Memory B cell (primary cell): ENCODE measurements around the gene TMEM50B.
"Not testable (repeated sequence)": the region's sequence is repeated elsewhere in the genome, so short reads cannot be mapped to it uniquely, and the experiment has no call there.

Experiments used
- ATAC-seq: fragments of 150-1000 bp; cut with Tn5 transposase; 2 replicates; pipeline ENCODE4 v1.10.0; 2021; ENCODE audit warnings: low read depth, mild to moderate bottlenecking, moderate library complexity
- DNase-seq, 2 donors: peaks; one replicate each; pipeline ENCODE4 v3.0.0; 2022; ENCODE audit warnings: low spot score in 2 of 2
- H3K27ac Mint-ChIP-seq: one replicate; pipeline ENCODE4 v1.8.0; 2022; ENCODE audit warnings: mild to moderate bottlenecking, moderate library complexity, mixed read lengths
- H3K27me3 Mint-ChIP-seq: one replicate; pipeline ENCODE4 v1.8.0; 2022; ENCODE audit warnings: mixed read lengths
- H3K36me3 Mint-ChIP-seq: one replicate; pipeline ENCODE4 v1.8.0; 2022; ENCODE audit warnings: mild to moderate bottlenecking, mixed read lengths
- H3K4me1 Mint-ChIP-seq: one replicate; pipeline ENCODE4 v1.8.0; 2022; ENCODE audit warnings: mixed read lengths
- H3K4me3 Mint-ChIP-seq: one replicate; pipeline ENCODE4 v1.8.0; 2022; ENCODE audit warnings: mild to moderate bottlenecking, moderate library complexity, mixed read lengths
- H3K9me3 Mint-ChIP-seq: one replicate; pipeline ENCODE4 v1.8.0; 2022; ENCODE audit warnings: mixed read lengths

The TMEM50B gene

DNA sequence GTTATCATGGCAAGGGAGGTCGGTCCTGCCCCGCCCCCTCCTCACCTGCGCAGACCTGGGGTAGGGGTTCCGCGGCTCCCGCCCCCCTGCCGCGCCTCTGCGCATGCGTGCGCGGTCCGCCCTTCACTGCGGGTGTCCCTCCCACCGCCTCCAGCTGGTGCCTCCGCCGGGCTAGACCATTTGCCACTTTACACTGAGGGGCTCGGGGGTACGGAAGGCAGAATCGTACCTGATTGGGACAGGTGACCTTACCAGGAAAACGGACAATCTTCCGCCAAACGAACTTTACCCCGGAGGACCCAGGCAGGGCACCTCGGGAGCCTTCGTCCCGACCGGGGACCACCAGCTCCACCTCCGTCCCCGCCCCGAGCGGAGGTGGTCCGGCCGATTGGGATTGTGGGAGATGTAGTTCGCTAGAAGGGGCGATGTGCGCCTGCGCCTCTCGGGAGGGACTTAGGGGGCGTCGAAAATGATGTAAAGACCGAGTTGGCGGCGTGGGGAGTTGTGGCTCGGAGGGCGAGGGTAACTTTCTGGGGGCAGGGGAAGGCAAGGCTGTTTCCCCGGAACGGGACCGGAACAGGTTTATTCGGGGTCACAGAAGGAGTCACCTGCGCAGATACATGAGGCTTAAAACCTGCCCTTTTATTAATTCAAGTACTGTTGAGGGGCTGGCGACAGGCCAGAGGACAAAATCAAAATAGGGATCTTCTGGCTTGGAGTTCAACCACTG, 11.8 kb upstream of the TMEM50B start, which contains the start of gene DNAJC28:
Gene DNAJC28 (minus strand): TSS at position 344 of the 730 bp plus-strand sequence. CDS start 2,323 bp downstream, outside the sequence.
- peaks cover 10% of the 10 kb centered on the region for H3K4me1 Mint-ChIP-seq
- H3K4me3 Mint-ChIP-seq, result peak within 1 kb of the TSS; percentile 85
- peaks cover 3% of the 10 kb centered on the region for H3K27me3 Mint-ChIP-seq
- DNase-seq (peak; percentile 95 to 98), ATAC-seq (peak; percentile 94)
- H3K9me3 Mint-ChIP-seq, result no peaks in the 10 kb centered on the region
- H3K36me3 Mint-ChIP-seq, result no peaks in the 10 kb centered on the region
- peak within 1 kb of the TSS; percentile 76 for H3K27ac Mint-ChIP-seq

DNA sequence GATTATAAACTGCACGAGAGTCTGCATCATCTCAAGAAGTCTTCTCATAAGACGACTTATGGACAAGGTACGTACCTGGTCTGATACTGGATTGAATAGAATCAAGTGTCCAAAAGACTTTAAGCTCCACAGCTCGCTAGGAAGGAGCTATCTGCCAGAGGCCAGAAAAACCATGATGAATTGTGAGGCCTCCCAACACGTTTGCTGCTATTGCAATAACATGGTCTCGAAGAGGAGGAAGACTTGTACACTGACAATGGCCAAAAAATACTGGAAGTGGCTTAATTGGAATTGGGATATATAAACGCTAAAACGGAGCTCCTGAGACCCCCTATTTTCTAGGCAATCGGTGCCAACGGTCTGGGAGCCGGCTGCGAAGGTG, 11.2 kb upstream of the TMEM50B start:
- peak overlapping the region; percentile 76 for H3K27ac Mint-ChIP-seq
- H3K4me3 Mint-ChIP-seq, result peak overlapping the region; percentile 85
- DNase-seq (no peak), ATAC-seq (no peak)
- H3K4me1 Mint-ChIP-seq, result peaks cover 10% of the 10 kb centered on the region
- no peaks in the 10 kb centered on the region for H3K9me3 Mint-ChIP-seq
- no peaks in the 10 kb centered on the region for H3K36me3 Mint-ChIP-seq
- no peaks in the 10 kb centered on the region for H3K27me3 Mint-ChIP-seq

DNA sequence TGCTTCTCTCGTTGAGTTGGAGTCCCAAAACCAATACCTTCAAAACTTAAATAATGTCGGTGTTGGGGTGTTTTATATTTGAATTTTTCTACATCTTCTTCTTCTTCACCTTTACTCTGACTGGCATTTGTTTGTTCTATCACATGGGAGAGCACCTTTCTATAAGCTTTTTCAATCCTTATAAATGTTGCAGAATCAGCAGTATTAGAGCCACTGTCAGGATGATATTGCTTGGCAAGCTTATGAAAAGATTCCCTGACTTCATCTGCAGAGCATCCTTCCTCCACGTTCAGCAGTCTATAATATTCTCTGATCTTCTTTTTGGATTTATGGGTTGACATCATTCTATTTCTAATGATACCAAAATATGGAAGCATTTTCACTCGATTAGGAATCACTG, 9.2 kb upstream of the TMEM50B start:
- Mint-ChIP-seq H3K27me3 (no peaks in the 10 kb centered on the region), H3K9me3 (no peaks in the 10 kb centered on the region), H3K27ac (no peak overlapping the region), H3K4me3 (no peak overlapping the region), H3K4me1 (peaks cover 10% of the 10 kb centered on the region), H3K36me3 (no peaks in the 10 kb centered on the region)
- no peak for ATAC-seq
- DNase-seq, result no peak

DNA sequence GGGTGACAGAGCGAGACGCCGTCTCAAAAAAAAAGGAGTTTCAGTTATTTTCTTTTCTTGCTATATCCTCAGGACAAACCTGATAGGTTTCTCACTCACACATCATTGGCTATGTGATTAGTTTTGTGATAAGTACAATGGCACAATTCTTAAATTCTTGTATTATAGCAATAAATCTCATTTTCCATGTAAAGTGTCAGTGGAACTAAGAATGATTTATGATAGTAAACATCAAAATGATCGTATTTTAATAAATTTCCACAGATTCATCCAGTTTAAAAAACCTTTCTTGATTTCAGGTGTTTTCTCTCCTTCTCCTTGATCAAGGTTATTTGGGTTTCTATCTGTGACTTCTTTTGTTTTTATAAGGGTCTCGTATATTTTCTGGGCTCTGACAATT, 8.2 kb upstream of the TMEM50B start:
- Mint-ChIP-seq H3K4me1 (peaks cover 10% of the 10 kb centered on the region), H3K36me3 (no peaks in the 10 kb centered on the region), H3K4me3 (no peak overlapping the region), H3K9me3 (no peaks in the 10 kb centered on the region), H3K27ac (no peak overlapping the region), H3K27me3 (no peaks in the 10 kb centered on the region)
- no peak for DNase-seq
- no peak for ATAC-seq

DNA sequence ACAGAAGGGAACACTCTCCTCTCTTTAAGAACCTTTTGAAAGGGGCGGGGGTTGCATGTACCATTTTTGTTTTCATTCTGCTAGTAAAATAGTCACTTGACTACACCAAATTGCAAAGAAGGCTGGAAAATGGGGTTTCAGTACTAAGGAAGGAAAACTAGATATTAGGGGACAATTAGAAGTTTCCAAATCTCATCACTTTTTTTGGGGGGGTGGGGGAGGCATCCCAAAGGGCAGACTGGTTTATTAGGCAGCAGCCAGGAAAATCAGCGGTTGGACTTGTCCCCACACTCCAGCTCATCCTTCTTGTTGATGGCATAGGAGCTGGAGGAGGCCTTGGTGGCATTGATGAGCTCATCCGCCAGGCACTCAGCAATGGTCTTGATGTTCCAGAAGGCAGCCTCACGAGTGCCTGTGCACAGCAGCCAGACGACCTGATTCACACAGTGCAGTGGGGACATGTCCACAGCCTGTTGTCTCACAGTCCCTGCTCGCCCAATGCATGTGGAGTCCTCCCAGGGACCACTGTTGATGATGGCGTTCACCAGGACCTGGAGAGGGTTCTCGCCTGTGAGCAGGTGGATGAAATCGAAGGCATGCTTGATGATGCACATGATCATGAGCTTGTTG, 1.7 kb upstream of the TMEM50B start:
- Mint-ChIP-seq H3K4me1 (peaks cover 16% of the 10 kb centered on the region), H3K4me3 (peak overlapping the region; percentile 8), H3K27me3 (no peaks in the 10 kb centered on the region), H3K9me3 (no peaks in the 10 kb centered on the region), H3K36me3 (no peaks in the 10 kb centered on the region), H3K27ac (no peak overlapping the region)
- ATAC-seq, result no peak
- DNase-seq, result no peak

DNA sequence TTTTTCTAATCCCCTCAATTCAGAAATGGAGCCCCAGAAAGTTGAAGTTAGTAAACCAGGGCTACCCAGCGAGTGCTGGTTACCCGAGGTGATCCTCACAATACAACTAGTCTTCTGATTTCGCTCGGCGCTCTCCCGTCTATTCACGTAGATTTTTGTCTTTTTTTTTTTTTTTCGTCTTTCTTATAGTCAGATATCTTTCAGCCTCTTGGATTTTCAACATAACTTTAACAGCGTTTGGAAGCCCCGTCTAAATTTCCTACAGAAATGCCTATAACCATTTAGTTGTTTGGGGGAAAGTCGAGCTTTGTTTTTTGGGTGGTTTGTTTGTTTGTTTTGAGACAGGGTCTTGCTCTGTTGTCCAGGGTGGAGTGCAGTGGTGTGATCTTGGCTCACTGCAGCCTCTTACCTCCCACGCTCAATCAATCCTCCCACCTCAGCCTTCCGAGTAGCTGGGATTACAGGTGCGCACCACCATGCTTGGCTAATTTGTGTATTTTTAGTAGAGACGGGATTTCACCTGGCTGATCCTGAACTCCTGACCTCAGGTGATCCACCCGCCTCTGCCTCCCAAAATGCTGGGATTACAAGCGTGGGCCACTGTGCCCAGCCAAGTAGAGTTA, 818 bp upstream of the TMEM50B start:
- ATAC-seq (no peak), DNase-seq (no peak)
- Mint-ChIP-seq H3K27ac (peak overlapping the region; percentile 80), H3K4me1 (peaks cover 16% of the 10 kb centered on the region), H3K9me3 (no peaks in the 10 kb centered on the region), H3K27me3 (no peaks in the 10 kb centered on the region), H3K36me3 (no peaks in the 10 kb centered on the region), H3K4me3 (peak overlapping the region; percentile 88)

DNA sequence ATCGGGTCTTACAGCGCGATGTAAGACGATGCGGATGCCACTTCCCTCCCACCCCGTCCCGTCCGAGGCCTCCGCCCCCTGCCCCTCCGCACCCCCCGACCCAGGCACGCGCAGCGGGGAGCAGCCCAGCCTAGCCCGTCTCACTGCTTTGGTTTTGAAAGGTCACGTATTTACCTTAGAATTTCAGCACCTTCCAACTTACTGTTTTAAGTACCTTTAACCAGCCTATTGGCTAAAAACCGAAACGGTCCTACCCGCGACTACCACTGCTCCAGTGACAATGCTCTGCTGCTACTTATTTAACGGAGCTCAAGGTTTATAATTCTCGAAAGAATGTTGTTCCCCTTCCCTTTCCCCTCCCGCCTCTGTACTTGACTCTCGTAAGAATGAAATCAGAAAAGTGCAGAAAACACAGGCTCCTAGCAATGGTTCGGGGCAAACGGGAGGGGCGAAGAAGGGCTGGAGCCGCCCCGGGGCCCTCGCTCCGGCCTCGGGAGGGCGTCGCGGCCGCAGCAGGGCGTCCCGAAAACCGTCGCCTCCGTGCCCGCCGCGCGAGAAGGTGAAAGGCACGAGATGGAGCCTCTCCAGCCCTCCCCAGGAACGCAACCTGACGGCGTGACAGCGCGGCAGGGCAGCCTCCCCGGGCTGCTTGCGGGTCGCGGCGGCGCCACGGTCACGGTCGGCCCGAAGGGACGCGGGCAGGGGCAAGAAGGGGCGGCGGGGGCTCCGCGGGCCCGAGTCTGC, 667 bp downstream of the TMEM50B start:
- DNase-seq, result no peak
- H3K27me3 Mint-ChIP-seq, result no peaks in the 10 kb centered on the region
- peak; percentile 19 for ATAC-seq
- H3K36me3 Mint-ChIP-seq, result no peaks in the 10 kb centered on the region
- peaks cover 16% of the 10 kb centered on the region for H3K4me1 Mint-ChIP-seq
- H3K9me3 Mint-ChIP-seq, result no peaks in the 10 kb centered on the region
- H3K27ac Mint-ChIP-seq, result peak overlapping the region; percentile 86
- peak overlapping the region; percentile 88 for H3K4me3 Mint-ChIP-seq

DNA sequence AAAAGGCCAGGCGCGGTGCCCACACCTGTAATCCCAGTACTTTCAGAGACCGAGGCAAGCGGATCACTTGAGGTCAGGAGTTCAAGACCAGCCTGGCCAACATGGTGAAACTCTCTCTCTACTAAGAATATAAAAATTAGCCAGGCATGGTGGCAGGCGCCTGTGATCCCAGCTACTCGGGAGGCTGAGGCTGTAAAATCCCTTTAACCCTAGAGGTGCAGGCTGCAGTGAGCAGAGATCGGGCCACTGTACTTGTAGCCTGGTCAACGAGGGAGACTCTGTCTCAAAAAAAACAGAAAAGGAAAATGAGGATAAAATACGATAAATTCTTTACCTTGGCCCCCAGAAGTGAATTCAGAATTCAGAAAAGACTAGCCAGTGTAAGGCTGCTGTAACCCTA, 1.6 kb downstream of the TMEM50B start:
- H3K4me1 Mint-ChIP-seq, result peaks cover 21% of the 10 kb centered on the region
- peak overlapping the region; percentile 88 for H3K4me3 Mint-ChIP-seq
- H3K27me3 Mint-ChIP-seq, result no peaks in the 10 kb centered on the region
- H3K9me3 Mint-ChIP-seq, result no peaks in the 10 kb centered on the region
- ATAC-seq (no peak), DNase-seq (no peak)
- peaks cover 5% of the 10 kb centered on the region for H3K36me3 Mint-ChIP-seq
- peak overlapping the region; percentile 86 for H3K27ac Mint-ChIP-seq

DNA sequence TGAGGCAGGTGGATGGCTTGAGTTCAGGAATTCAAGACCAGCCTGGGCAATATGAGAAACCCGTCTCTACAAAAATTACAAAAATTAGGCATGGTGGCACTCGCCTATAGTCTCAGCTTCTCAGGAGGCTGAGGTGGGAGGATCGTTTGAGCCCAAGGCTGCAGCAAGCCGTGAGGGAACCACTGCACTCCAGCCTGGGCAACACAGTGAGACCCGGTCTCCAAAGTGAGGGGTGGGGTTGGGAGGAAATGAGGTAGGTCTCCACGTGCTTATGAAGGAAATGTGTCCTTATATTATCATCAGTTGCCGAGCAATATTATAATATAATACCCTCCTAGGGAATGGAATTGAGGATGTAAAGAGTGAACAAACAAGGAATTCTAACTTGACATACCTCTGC, 2.7 kb downstream of the TMEM50B start:
- no peak for ATAC-seq
- H3K27me3 Mint-ChIP-seq, result no peaks in the 10 kb centered on the region
- peaks cover 9% of the 10 kb centered on the region for H3K36me3 Mint-ChIP-seq
- DNase-seq, result no peak
- no peak overlapping the region for H3K27ac Mint-ChIP-seq
- no peak overlapping the region for H3K4me3 Mint-ChIP-seq
- H3K4me1 Mint-ChIP-seq, result peaks cover 21% of the 10 kb centered on the region
- H3K9me3 Mint-ChIP-seq, result no peaks in the 10 kb centered on the region

DNA sequence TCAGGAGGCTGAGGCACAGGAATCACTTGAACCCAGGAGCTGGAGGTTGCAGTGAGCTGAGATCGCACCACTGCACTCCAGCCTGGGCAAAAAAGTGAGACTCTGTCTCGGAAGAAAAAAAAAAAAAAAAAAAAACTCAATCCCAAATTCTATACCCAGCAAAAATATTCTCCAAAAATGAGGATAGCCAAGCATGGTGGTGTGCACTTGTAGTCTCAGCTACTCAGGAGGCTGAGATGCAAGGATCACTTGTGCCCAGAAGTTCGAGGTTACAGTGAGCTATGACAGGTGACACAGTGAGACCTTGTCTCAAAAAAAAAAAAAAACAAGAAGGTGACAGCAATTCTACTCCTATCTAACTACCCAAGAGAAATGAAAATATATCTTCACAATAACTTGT, 6.4 kb downstream of the TMEM50B start:
- Mint-ChIP-seq H3K27me3 (no peaks in the 10 kb centered on the region), H3K36me3 (peaks cover 11% of the 10 kb centered on the region), H3K4me1 (peaks cover 9% of the 10 kb centered on the region), H3K9me3 (no peaks in the 10 kb centered on the region), H3K27ac (no peak overlapping the region), H3K4me3 (no peak overlapping the region)
- no peak for DNase-seq
- no peak for ATAC-seq

DNA sequence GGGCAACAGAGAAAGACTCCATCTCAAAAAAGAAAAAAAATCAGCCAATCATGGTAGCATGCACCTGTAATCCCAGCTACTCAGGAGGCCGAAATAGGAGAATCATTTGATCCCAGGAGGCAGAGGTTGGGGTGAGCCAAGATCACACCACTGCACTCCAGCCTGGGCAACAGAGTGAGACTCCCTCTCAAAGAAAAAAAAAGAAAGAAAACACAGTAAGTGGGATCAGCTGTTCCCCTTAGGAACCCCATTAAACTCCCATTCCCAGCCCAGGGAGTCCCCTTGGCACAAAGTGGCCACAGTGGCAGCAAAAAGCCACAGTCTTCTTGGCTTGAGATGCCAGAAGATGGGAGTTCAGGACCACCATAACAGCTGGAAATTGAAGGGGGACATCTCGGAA, 9.1 kb downstream of the TMEM50B start:
- DNase-seq, result no peak
- H3K36me3 Mint-ChIP-seq, result peaks cover 11% of the 10 kb centered on the region
- no peak for ATAC-seq
- H3K4me3 Mint-ChIP-seq, result no peak overlapping the region
- no peaks in the 10 kb centered on the region for H3K9me3 Mint-ChIP-seq
- no peaks in the 10 kb centered on the region for H3K27me3 Mint-ChIP-seq
- no peak overlapping the region for H3K27ac Mint-ChIP-seq
- peaks cover 5% of the 10 kb centered on the region for H3K4me1 Mint-ChIP-seq

DNA sequence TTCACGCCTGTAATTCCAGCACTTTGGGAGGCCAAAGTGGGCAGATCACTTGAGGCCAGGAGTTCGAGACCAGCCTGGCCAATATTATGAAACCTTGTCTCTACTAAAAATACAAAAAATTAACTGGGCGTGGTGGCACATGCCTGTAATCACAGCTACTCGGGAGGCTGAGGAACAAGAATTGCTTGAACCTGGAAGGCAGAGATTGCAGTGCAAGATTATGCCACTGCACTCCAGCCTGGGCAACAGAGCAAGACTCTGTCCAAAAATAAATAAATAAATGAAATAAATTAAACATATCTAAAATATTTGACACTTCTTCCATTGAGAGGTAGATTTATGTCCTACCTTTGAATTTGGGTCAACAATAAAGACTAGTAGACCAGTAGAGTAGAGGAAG, 10.6 kb downstream of the TMEM50B start:
- not testable (repeated sequence) for DNase-seq, H3K27ac Mint-ChIP-seq, H3K4me3 Mint-ChIP-seq, H3K4me1 Mint-ChIP-seq, H3K9me3 Mint-ChIP-seq, ATAC-seq, H3K27me3 Mint-ChIP-seq
- peaks cover 11% of the 10 kb centered on the region for H3K36me3 Mint-ChIP-seq

DNA sequence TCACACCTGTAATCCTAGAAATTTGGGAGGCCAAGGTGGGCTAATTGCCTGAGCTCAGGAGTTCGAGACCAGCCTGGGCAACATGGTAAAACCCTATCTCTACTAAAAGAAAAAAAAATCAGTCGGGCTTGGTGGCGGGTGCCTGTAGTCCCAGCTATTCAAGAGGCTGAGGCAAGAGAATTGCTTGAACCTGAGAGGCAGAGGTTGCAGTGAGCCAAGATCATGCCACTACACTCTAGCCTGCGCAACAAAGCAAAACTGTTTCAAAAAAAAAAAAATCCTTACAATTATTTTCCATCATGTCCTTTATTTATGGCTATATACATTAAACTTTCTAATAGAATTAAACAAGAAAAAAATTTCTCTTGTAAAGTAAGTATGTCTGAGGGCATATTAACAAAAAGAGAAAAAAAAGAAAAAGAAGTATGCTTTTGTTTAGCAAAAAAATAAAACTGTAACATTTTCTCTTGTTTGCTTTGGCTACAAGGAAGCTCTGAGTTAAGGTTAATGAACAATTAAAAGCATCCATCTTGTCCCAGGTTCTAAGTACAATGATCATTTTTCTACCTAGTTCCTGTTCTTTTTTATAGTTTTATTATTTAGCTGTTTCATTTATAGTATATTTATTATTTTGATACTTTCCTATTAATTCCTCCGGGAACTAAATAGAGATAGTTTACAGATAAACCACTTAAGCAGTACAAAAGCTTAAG, 18.1 kb downstream of the TMEM50B start:
- DNase-seq, result no peak
- no peak overlapping the region for H3K4me3 Mint-ChIP-seq
- no peaks in the 10 kb centered on the region for H3K4me1 Mint-ChIP-seq
- no peak overlapping the region for H3K27ac Mint-ChIP-seq
- H3K27me3 Mint-ChIP-seq, result no peaks in the 10 kb centered on the region
- H3K9me3 Mint-ChIP-seq, result no peaks in the 10 kb centered on the region
- peaks cover 11% of the 10 kb centered on the region for H3K36me3 Mint-ChIP-seq
- no peak for ATAC-seq
